MCF 10A (cell line): ENCODE measurements around the gene TENT4A. TPM values are rescaled to one million over a fixed set of nuclear protein-coding genes. Genes with fewer than 3 reads are reported as not detected.

ENCODE experiments used
- BruUV-seq: library from RNA; stranded (reverse); fragments of 400-500 nt; replicated peaks from 2 replicates; lab custom pipeline; 2021; lab: Mats Ljungman, UMichigan
- CTCF ChIA-PET: fragments of 300-600 bp; sonication (Branson Sonifier 250); formaldehyde crosslinking; extraction: SDS; loops from one replicate; lab custom pipeline; 2021; ENCODE audit warnings: antibody characterized with exemption, inconsistent platforms; lab: Yijun Ruan, JAX
- POLR2A ChIA-PET: fragments of 300-600, 350-650 bp; sonication (Branson Sonifier 250); formaldehyde crosslinking; extraction: SDS; loops from one replicate; lab custom pipeline; 2020; ENCODE audit warnings: antibody characterized with exemption, inconsistent platforms; lab: Yijun Ruan, JAX
- DNase-seq: peaks from one replicate; pipeline ENCODE4 v3.0.0-alpha.2; 2018; ENCODE audit not compliant: unreplicated experiment
- H3K27ac Mint-ChIP-seq: one replicate; pipeline ENCODE4 v1.8.0; 2022; ENCODE audit warnings: mild to moderate bottlenecking, low read depth, mixed read lengths; ENCODE audit not compliant: unreplicated experiment
- H3K27me3 Mint-ChIP-seq: one replicate; pipeline ENCODE4 v1.8.0; 2022; ENCODE audit warnings: mixed read lengths; ENCODE audit not compliant: insufficient read depth, unreplicated experiment
- H3K36me3 Mint-ChIP-seq: one replicate; pipeline ENCODE4 v1.8.0; 2022; ENCODE audit warnings: mild to moderate bottlenecking, moderate library complexity, mixed read lengths; ENCODE audit not compliant: insufficient read depth, unreplicated experiment
- H3K4me1 Mint-ChIP-seq: one replicate; pipeline ENCODE4 v1.8.0; 2022; ENCODE audit warnings: mixed read lengths; ENCODE audit not compliant: insufficient read depth, unreplicated experiment
- H3K4me3 Mint-ChIP-seq: one replicate; pipeline ENCODE4 v1.8.0; 2022; ENCODE audit warnings: mild to moderate bottlenecking, moderate library complexity, mixed read lengths; ENCODE audit not compliant: unreplicated experiment
- H3K9me3 Mint-ChIP-seq: one replicate; pipeline ENCODE4 v1.8.0; 2022; ENCODE audit warnings: mixed read lengths; ENCODE audit not compliant: unreplicated experiment
- intact Hi-C: fragments of 100-400 bp; cut with micrococcal nuclease; formaldehyde crosslinking; loops from 2 replicates; pipeline ENCODE4 v1.14.1; 2022
- total RNA-seq: library from RNA; stranded (reverse); gene quantifications from 2 replicates; pipeline ENCODE4 v1.2.3, GENCODE V29; 2022
- TF ChIP-seq, protein P1 (sequence below): fragments of 200-600 bp; IDR thresholded peaks from one replicate; pipeline ENCODE4 v1.8.0; 2022; ENCODE audit warnings: antibody characterized with exemption, mild to moderate bottlenecking; ENCODE audit not compliant: unreplicated experiment

Gene TENT4A
- total RNA-seq, 1 experiment from 2014 or later = 27.6 TPM

DNA sequence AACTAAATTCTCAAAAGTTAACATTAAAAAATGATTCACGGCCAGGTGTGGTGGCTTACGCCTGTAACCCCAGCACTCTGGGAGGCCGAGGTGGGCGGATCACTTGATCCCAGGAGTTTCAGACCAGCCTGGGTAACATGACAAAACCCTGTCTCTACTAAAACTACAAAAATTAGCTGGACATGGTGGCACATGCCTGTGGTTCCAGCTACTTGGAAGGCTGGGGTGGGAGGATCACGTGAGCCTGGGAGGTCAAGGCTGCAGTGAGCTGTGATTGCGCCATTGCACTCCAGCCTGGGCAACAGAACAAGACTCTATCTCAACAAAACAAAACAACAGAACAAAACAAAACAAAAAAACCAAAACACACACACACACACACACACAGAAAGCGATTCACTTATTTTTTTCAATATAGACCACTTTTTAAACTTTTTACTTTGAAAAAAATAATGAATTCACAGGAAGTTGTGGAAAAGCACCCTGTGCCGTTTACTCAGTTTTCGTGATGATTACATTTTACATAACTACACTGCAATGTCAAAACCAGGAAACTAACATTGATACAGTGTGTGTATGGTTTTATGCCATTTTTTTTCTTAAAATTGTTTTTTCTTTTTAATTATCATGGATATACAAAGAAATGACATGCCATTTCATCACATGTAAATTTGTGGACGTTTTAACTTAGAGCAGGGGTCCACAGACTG, 73.7 kb downstream of the TENT4A start:
- peaks cover 16% of the 10 kb centered on the region for H3K27me3 Mint-ChIP-seq
- no peaks in the 10 kb centered on the region for H3K9me3 Mint-ChIP-seq
- CTCF ChIA-PET = interaction anchor here (0.6 to 1.1 kb wide), 3 partner anchors 9 to 969 kb away, joined by 3 read pairs; no protein-coding TSS in a partner anchor
- BruUV-seq = no TSS peak
- no peak overlapping the region for H3K27ac Mint-ChIP-seq
- no peak for DNase-seq
- TF ChIP-seq, protein P1, sequence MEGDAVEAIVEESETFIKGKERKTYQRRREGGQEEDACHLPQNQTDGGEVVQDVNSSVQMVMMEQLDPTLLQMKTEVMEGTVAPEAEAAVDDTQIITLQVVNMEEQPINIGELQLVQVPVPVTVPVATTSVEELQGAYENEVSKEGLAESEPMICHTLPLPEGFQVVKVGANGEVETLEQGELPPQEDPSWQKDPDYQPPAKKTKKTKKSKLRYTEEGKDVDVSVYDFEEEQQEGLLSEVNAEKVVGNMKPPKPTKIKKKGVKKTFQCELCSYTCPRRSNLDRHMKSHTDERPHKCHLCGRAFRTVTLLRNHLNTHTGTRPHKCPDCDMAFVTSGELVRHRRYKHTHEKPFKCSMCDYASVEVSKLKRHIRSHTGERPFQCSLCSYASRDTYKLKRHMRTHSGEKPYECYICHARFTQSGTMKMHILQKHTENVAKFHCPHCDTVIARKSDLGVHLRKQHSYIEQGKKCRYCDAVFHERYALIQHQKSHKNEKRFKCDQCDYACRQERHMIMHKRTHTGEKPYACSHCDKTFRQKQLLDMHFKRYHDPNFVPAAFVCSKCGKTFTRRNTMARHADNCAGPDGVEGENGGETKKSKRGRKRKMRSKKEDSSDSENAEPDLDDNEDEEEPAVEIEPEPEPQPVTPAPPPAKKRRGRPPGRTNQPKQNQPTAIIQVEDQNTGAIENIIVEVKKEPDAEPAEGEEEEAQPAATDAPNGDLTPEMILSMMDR = no peak
- H3K4me1 Mint-ChIP-seq = no peaks in the 10 kb centered on the region
- H3K36me3 Mint-ChIP-seq = no peaks in the 10 kb centered on the region
- H3K4me3 Mint-ChIP-seq = no peak overlapping the region
- intact Hi-C loops = no loop called here
- POLR2A ChIA-PET = no interaction called here

DNA sequence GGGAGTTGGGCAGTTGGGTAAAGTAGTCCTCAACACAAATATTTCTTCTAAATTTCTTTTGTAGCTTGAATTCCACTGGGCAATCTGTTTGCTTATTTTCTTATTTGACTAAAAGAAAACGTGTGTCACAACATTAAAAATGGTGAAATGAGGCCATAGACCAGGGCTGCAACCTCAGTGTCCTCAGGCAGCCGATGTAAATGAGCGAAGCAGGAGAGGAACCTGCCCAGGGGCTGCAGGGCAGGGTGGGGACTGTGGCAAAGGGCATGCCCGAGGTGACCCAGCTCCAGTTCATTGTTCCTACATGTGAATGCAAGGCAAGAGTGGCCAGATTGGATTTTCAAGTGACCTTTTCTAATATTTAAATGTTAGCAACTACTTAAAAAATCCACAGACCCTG, 74.7 kb downstream of the TENT4A start:
- intact Hi-C loops = no loop called here
- BruUV-seq = no TSS peak
- no peak overlapping the region for H3K4me3 Mint-ChIP-seq
- H3K27ac Mint-ChIP-seq = no peak overlapping the region
- DNase-seq = no peak
- no peaks in the 10 kb centered on the region for H3K36me3 Mint-ChIP-seq
- TF ChIP-seq, protein P1 = no peak
- no peaks in the 10 kb centered on the region for H3K9me3 Mint-ChIP-seq
- no peaks in the 10 kb centered on the region for H3K4me1 Mint-ChIP-seq
- POLR2A ChIA-PET = interaction anchor here (0.5 kb wide), 1 partner anchor 32 kb away, joined by 3 read pairs; no protein-coding TSS in a partner anchor
- CTCF ChIA-PET = interaction anchor here (0.7 to 1.1 kb wide), 2 partner anchors 8 to 968 kb away, joined by 3 read pairs; no protein-coding TSS in a partner anchor
- H3K27me3 Mint-ChIP-seq = peaks cover 22% of the 10 kb centered on the region

DNA sequence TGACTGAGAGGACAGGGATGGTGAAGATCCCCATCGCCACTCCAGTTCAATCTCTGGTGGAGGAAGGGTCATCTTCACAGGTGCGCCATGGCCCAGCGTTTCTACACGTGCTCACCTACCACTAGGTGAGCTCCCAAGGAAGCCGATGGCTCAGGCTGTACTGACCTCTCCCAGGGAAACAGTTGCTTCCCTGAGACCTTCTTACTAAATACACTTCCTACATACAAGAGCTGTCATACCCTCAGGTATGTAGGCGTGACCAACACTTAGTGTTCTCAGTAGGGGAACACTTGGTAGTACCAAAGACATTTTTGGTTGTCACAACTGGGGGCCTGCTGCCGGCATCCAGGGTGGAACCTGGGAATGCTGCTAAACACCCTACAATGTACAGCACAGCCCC, 75.2 kb downstream of the TENT4A start:
- Mint-ChIP-seq H3K27ac (no peak overlapping the region), H3K4me1 (no peaks in the 10 kb centered on the region), H3K9me3 (no peaks in the 10 kb centered on the region), H3K36me3 (no peaks in the 10 kb centered on the region), H3K27me3 (peaks cover 22% of the 10 kb centered on the region), H3K4me3 (no peak overlapping the region)
- no TSS peak for BruUV-seq
- POLR2A ChIA-PET = interaction anchor here (0.5 kb wide), 1 partner anchor 32 kb away, joined by 3 read pairs; no protein-coding TSS in a partner anchor
- intact Hi-C loops = no loop called here
- TF ChIP-seq, protein P1 = no peak
- DNase-seq = no peak
- CTCF ChIA-PET = no interaction called here

DNA sequence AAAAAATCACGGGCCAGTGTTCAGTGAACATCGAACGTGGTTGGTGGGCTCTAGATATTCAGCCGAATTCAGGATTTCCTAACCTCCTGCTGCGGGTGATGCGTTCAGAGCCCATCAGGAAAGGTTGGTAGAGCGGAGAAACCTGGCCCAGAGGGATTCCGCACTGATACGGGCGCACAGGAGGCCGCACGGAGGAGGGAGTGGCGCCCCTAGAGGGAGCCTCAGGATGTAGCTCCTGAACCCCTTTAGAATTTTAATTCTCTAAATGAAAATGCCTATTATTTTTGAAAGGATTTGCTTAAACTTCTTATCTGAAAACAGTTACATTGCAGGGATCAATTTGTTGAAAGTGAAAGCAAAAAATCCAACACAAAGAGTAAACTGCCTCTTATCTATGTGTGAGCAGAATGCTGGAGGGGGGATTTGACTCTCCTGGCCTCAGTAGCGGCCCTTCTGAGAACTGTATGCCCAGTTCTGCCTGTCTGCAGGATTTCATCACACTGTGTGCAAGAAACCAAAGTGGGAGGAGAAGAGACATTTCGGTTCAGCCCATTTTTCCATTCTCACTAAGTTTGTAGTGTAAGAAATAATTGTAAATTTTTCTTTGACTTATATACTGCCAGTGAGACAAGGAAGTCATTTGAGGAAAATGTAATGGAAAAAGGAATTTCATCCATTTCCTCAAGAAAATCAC, 75.9 kb downstream of the TENT4A start:
- H3K36me3 Mint-ChIP-seq = no peaks in the 10 kb centered on the region
- peaks cover 22% of the 10 kb centered on the region for H3K27me3 Mint-ChIP-seq
- ChIA-PET CTCF (no interaction called here), POLR2A (no interaction called here)
- H3K4me1 Mint-ChIP-seq = no peaks in the 10 kb centered on the region
- DNase-seq = no peak
- no peaks in the 10 kb centered on the region for H3K9me3 Mint-ChIP-seq
- intact Hi-C loops = no loop called here
- BruUV-seq = no TSS peak
- TF ChIP-seq, protein P1 = no peak
- H3K4me3 Mint-ChIP-seq = no peak overlapping the region
- no peak overlapping the region for H3K27ac Mint-ChIP-seq
